GM19452 (cell line): ENCODE results near the gene KCTD16.

Experiments used
- ATAC-seq: cut with Tn5 transposase; IDR thresholded peaks from one replicate; pipeline ENCODE4 v1.9.1; 2021; ENCODE audit not compliant: unreplicated experiment

KCTD16 gene

GRCh38 chr5:144451187-144451973 is 280.7 kb downstream of the KCTD16 start:
- ATAC-seq = no peak

- no peak for ATAC-seq
Observed at GRCh38 chr5:144453753-144454152, 283.1 kb downstream of the KCTD16 start.

- ATAC-seq = no peak
Observed at GRCh38 chr5:144457160-144457559, 286.5 kb downstream of the KCTD16 start.

GRCh38 chr5:144458216-144458615 is 287.5 kb downstream of the KCTD16 start:
- ATAC-seq = no peak

- ATAC-seq = no peak
Observed at GRCh38 chr5:144460600-144460999, 289.9 kb downstream of the KCTD16 start.

GRCh38 chr5:144462577-144462976 is 291.9 kb downstream of the KCTD16 start:
- ATAC-seq = no peak

GRCh38 chr5:144463481-144464223 is 293.0 kb downstream of the KCTD16 start:
- no peak for ATAC-seq

GRCh38 chr5:144464306-144464705 is 293.6 kb downstream of the KCTD16 start:
- no peak for ATAC-seq

- no peak for ATAC-seq
Observed at GRCh38 chr5:144465441-144465840, 294.8 kb downstream of the KCTD16 start.

GRCh38 chr5:144467792-144468191 is 297.1 kb downstream of the KCTD16 start:
- ATAC-seq = no peak

- ATAC-seq = no peak
Observed at GRCh38 chr5:144468571-144468970, 297.9 kb downstream of the KCTD16 start.

GRCh38 chr5:144469106-144469505 is 298.4 kb downstream of the KCTD16 start:
- no peak for ATAC-seq

- no peak for ATAC-seq
Observed at GRCh38 chr5:144472221-144472620, 301.5 kb downstream of the KCTD16 start.

- ATAC-seq = no peak
Observed at GRCh38 chr5:144473650-144474049, 303.0 kb downstream of the KCTD16 start.

GRCh38 chr5:144478565-144478964 is 307.9 kb downstream of the KCTD16 start:
- ATAC-seq = no peak

- no peak for ATAC-seq
Observed at GRCh38 chr5:144481861-144482260, 311.2 kb downstream of the KCTD16 start.

GRCh38 chr5:144484124-144484897 is 313.6 kb downstream of the KCTD16 start:
- ATAC-seq = no peak

- no peak for ATAC-seq
Observed at GRCh38 chr5:144485540-144485939, 314.9 kb downstream of the KCTD16 start.

GRCh38 chr5:144487207-144487606 is 316.5 kb downstream of the KCTD16 start:
- no peak for ATAC-seq

- no peak for ATAC-seq
Observed at GRCh38 chr5:144487761-144488160, 317.1 kb downstream of the KCTD16 start.

- ATAC-seq = no peak
Observed at GRCh38 chr5:144503123-144503522, 332.4 kb downstream of the KCTD16 start.
